ENCODE data around the gene TAS2R9. TPM values are rescaled to one million over a fixed set of nuclear protein-coding genes. Genes with fewer than 3 reads are reported as not detected.

Gene TAS2R9
- total and polyA plus RNA-seq, 2 of the 13 experiments (the other 11 are each of a cell fraction or from before 2014, with no cell fraction given) = 0.11 TPM; not detected in 1

GRCh38 chr12:10847744-10848143, 37.8 kb upstream of the TAS2R9 start:
- intact Hi-C loops (cut with micrococcal nuclease; ENCODE audit: unreplicated experiment) (no loop called here), in situ Hi-C loops (cut with HindIII; ENCODE audit: extremely low pct_ligation_motif_present, low pct_unique_long_range_greater_than_20kb) (no loop called here)
- H3K4me1 ChIP-seq (ENCODE audit: insufficient read depth, low read length) = no peaks in the 10 kb centered on the region
- H3K9me3 ChIP-seq (ENCODE audit: low read length) = no peaks in the 10 kb centered on the region
- H3K9ac ChIP-seq (ENCODE audit: insufficient read depth, low read depth, low read length) = no peak overlapping the region
- TF ChIP-seq ISX (CRISPR knock-in tag; conservative IDR thresholded peaks at IDR 0.05) (no peak), ZKSCAN1 (IDR thresholded peaks at IDR 0.05; ENCODE audit: low read length) (no peak), ZNF549 (CRISPR knock-in tag; IDR thresholded peaks at IDR 0.05) (no peak)
- H3K27me3 ChIP-seq (ENCODE audit: control insufficient read depth in 1 of 2, insufficient read depth in 2 of 2, low read length in 2 of 2) = no peaks in the 10 kb centered on the region
- ATAC-seq (no peak), FAIRE-seq (no peak), DNase-seq (ENCODE audit: low spot score) (no peak)
- BruUV-seq (replicated peaks) = no TSS peak
- H3K36me3 ChIP-seq (replicated peaks in 1 of 2; ENCODE audit: control insufficient read depth in 1 of 2, insufficient read depth in 2 of 2, low read length in 2 of 2) = peaks cover 5% of the 10 kb centered on the region in 2 experiments; a peak in 3 of 5 replicates
- H3K79me2 ChIP-seq (ENCODE audit: insufficient read depth, low read length) = no peaks in the 10 kb centered on the region
- no peaks in the 10 kb centered on the region for H4K20me1 ChIP-seq (ENCODE audit: insufficient read depth, low read length)
- ChIA-PET CTCF (ENCODE audit: low intra/inter-chr PET ratio, low total read pairs) (no interaction called here), POLR2A (no interaction called here)
- no peak overlapping the region for H2AFZ ChIP-seq (ENCODE audit: low read length)
- no peak overlapping the region for H3K4me2 ChIP-seq (ENCODE audit: low read depth, low read length)
- WGBS (ENCODE audit: low lambda C conversion rate) = 50% methylated on average over 2 of the region's 2 CpGs
- H3K4me3 ChIP-seq (replicated peaks in 1 of 3; ENCODE audit: insufficient read depth in 1 of 3, low read depth in 2 of 3, low read length in 3 of 3) = no peak overlapping the region
- H3K27ac ChIP-seq (ENCODE audit: extremely low read length, insufficient read depth, low read length) = no peak overlapping the region

DNA sequence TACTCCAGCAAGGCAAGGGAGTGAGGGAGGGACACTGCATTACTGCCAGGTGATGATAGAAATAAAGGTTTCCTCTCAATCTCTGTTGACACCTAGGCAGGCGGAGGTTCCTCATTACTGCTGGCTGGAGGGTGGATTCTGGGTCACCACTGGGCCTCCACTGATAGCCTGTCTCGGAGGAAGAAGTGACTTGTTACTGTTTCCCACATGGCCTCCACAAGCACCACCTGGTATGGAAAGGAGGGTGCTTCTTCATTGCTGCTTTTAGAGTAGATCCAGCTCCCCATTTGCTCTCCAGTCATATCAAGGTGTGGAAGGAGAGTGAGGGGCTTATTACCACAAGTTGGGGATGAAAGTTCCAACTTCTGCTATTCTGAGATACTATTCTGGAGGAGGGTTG, 32.9 kb upstream of the TAS2R9 start:
- TF ChIP-seq ZMYM4 (CRISPR knock-in tag; IDR thresholded peaks at IDR 0.05) (no peak), RBM22 (optimal IDR thresholded peaks at IDR 0.05; ENCODE audit: low read length) (peak; percentile 53)
- Histone ChIP-seq H3K9me3 (ENCODE audit: low read length) (no peaks in the 10 kb centered on the region), H3K4me3 (replicated peaks in 1 of 3; ENCODE audit: insufficient read depth in 1 of 3, low read depth in 2 of 3, low read length in 3 of 3) (no peak overlapping the region), H2AFZ (ENCODE audit: low read length) (no peak overlapping the region), H3K36me3 (replicated peaks in 1 of 2; ENCODE audit: control insufficient read depth in 1 of 2, insufficient read depth in 2 of 2, low read length in 2 of 2) (peaks cover 3 to 5% of the 10 kb centered on the region in 2 experiments; a peak in 2 of 5 replicates), H3K79me2 (ENCODE audit: insufficient read depth, low read length) (no peaks in the 10 kb centered on the region), H3K4me2 (ENCODE audit: low read depth, low read length) (no peak overlapping the region), H3K27ac (ENCODE audit: extremely low read length, insufficient read depth, low read length) (no peak overlapping the region), H4K20me1 (ENCODE audit: insufficient read depth, low read length) (no peaks in the 10 kb centered on the region), H3K27me3 (ENCODE audit: control insufficient read depth in 1 of 2, insufficient read depth in 2 of 2, low read length in 2 of 2) (no peaks in the 10 kb centered on the region), H3K4me1 (ENCODE audit: insufficient read depth, low read length) (no peaks in the 10 kb centered on the region), H3K9ac (ENCODE audit: insufficient read depth, low read depth, low read length) (no peak overlapping the region)
- ChIA-PET CTCF (ENCODE audit: low intra/inter-chr PET ratio, low total read pairs) (no interaction called here), POLR2A (no interaction called here)
- BruUV-seq (replicated peaks) = no TSS peak
- DNase-seq (ENCODE audit: low spot score) (no peak), FAIRE-seq (no peak), ATAC-seq (no peak)
- intact Hi-C loops (cut with micrococcal nuclease; ENCODE audit: unreplicated experiment) = no loop called here
- in situ Hi-C loops (cut with HindIII; ENCODE audit: extremely low pct_ligation_motif_present, low pct_unique_long_range_greater_than_20kb) = no loop called here
- WGBS (ENCODE audit: low lambda C conversion rate) = 100% methylated on average over 2 of the region's 2 CpGs
